ENCODE data around the gene LRFN2. TPM values are rescaled to one million over a fixed set of nuclear protein-coding genes. Genes with fewer than 3 reads are reported as not detected.

LRFN2 gene
- total and polyA plus RNA-seq, 12 donors = not detected

- Histone ChIP-seq H3K27me3 (peaks cover 0 to 55% (median 22%) of the 10 kb centered on the region in 7 donors), H3K27ac (no peak overlapping the region), H3K9me3 (no peaks in the 10 kb centered on the region), H3K4me3 (no peak overlapping the region), H3K4me1 (no peaks in the 10 kb centered on the region), H3K36me3 (no peaks in the 10 kb centered on the region)
- DNase-seq (no peak), ATAC-seq (no peak)
- intact Hi-C loops (cut with DNase I) = no loop called here
- 82 to 97% methylated on average over 1 of the region's 1 CpG for WGBS, 2 donors
- TF ChIP-seq CTCF (IDR thresholded peaks at IDR 0.05) = no peak
Observed at GRCh38 chr6:40455686-40456389, 131.3 kb downstream of the LRFN2 start.

- Histone ChIP-seq H3K4me3 (no peak overlapping the region), H3K27me3 (peaks cover 0 to 60% (median 22%) of the 10 kb centered on the region in 7 donors), H3K27ac (no peak overlapping the region), H3K36me3 (no peaks in the 10 kb centered on the region), H3K9me3 (no peaks in the 10 kb centered on the region), H3K4me1 (no peaks in the 10 kb centered on the region)
- TF ChIP-seq CTCF (IDR thresholded peaks at IDR 0.05) = no peak
- ATAC-seq (no peak), DNase-seq (no peak)
- 80 to 86% methylated on average over 4 of the region's 4 CpGs for WGBS, 2 donors
- intact Hi-C loops (cut with DNase I) = no loop called here
Observed at GRCh38 chr6:40450483-40450882, 136.7 kb downstream of the LRFN2 start.

- Histone ChIP-seq H3K27me3 (peaks cover 0 to 33% (median 14%) of the 10 kb centered on the region in 7 donors), H3K27ac (no peak overlapping the region), H3K36me3 (no peaks in the 10 kb centered on the region), H3K4me1 (no peaks in the 10 kb centered on the region), H3K9me3 (no peaks in the 10 kb centered on the region), H3K4me3 (no peak overlapping the region)
- intact Hi-C loops (cut with DNase I) = no loop called here
- DNase-seq (no peak), ATAC-seq (no peak)
- no peak for TF ChIP-seq CTCF (IDR thresholded peaks at IDR 0.05)
- WGBS, 2 donors = 35 to 41% methylated on average over 1 of the region's 1 CpG
Observed at GRCh38 chr6:40444811-40445210, 142.4 kb downstream of the LRFN2 start.

GRCh38 chr6:40444312-40444711, 142.9 kb downstream of the LRFN2 start:
- intact Hi-C loops (cut with DNase I) = no loop called here
- Histone ChIP-seq H3K4me1 (no peaks in the 10 kb centered on the region), H3K27ac (no peak overlapping the region), H3K4me3 (no peak overlapping the region), H3K9me3 (no peaks in the 10 kb centered on the region), H3K27me3 (peaks cover 0 to 34% (median 14%) of the 10 kb centered on the region in 7 donors), H3K36me3 (no peaks in the 10 kb centered on the region)
- TF ChIP-seq CTCF (IDR thresholded peaks at IDR 0.05) = no peak
- DNase-seq (no peak), ATAC-seq (no peak)
- WGBS, 2 donors = 51 to 53% methylated on average over 3 of the region's 3 CpGs

Data from heart right ventricle (tissue), 16 donors.